ENCODE results near the gene PPP2R3A.
"Not testable (repeated sequence)": the region's sequence is repeated elsewhere in the genome, so short reads cannot be mapped to it uniquely, and the experiment has no call there.

PPP2R3A gene

GRCh38 chr3:136168236-136168635 lies 202.7 kb downstream of the PPP2R3A start:
- DNase-seq = not testable (repeated sequence)

- DNase-seq = no peak
Measured at GRCh38 chr3:136171097-136171542, 205.6 kb downstream of the PPP2R3A start.

GRCh38 chr3:136173939-136174490 lies 208.5 kb downstream of the PPP2R3A start:
- DNase-seq = no peak

GRCh38 chr3:136177876-136178275 lies 212.3 kb downstream of the PPP2R3A start:
- DNase-seq = no peak

- no peak for DNase-seq
Measured at GRCh38 chr3:136181741-136182140, 216.2 kb downstream of the PPP2R3A start.

- no peak for DNase-seq
Measured at GRCh38 chr3:136184703-136185102, 219.2 kb downstream of the PPP2R3A start.

GRCh38 chr3:136186344-136186743 lies 220.8 kb downstream of the PPP2R3A start:
- DNase-seq = no peak

GRCh38 chr3:136186846-136187245 lies 221.3 kb downstream of the PPP2R3A start:
- DNase-seq = no peak

- DNase-seq = no peak
Measured at GRCh38 chr3:136187868-136188267, 222.3 kb downstream of the PPP2R3A start.

- no peak for DNase-seq
Measured at GRCh38 chr3:136189043-136189442, 223.5 kb downstream of the PPP2R3A start.

- no peak for DNase-seq
Measured at GRCh38 chr3:136189859-136190617, 224.5 kb downstream of the PPP2R3A start.

- DNase-seq = not testable (repeated sequence)
Measured at GRCh38 chr3:136192195-136192594, 226.7 kb downstream of the PPP2R3A start.

- no peak for DNase-seq
Measured at GRCh38 chr3:136192831-136193230, 227.3 kb downstream of the PPP2R3A start.

GRCh38 chr3:136193278-136194054 lies 227.9 kb downstream of the PPP2R3A start:
- DNase-seq = no peak

GRCh38 chr3:136194409-136195257 lies 229.1 kb downstream of the PPP2R3A start:
- DNase-seq = peak; percentile 68

GRCh38 chr3:136195258-136196063 lies 229.9 kb downstream of the PPP2R3A start:
- DNase-seq = peak; percentile 73

- no peak for DNase-seq
Measured at GRCh38 chr3:136196064-136196400, 230.5 kb downstream of the PPP2R3A start, which contains the start of gene MSL2. TSS of gene MSL2 (minus strand) at chr3:136196335. CDS start at chr3:136195113, 1,222 bp downstream.

- peak; percentile 99 for DNase-seq
Measured at GRCh38 chr3:136196401-136197158, 231.1 kb downstream of the PPP2R3A start.

GRCh38 chr3:136197159-136197793 lies 231.7 kb downstream of the PPP2R3A start:
- no peak for DNase-seq

All from activated CD8-positive, alpha-beta memory T cell treated with anti-CD3 and anti-CD28 coated beads, Interleukin-2, amount 50 U/mL, for 4 hours (primary cell).